A549 (cell line): ENCODE results near the gene HASPIN. TPM values are rescaled to one million over a fixed set of nuclear protein-coding genes. Genes with fewer than 3 reads are reported as not detected.

Experiments used
- ATAC-seq, 2 experiments: fragments of 200-7000 bp in 1 of 2; fragments of >200 bp in 1 of 2; cut with Nextera tagmentation in 1 of 2; cut with Tn5 transposase in 1 of 2; 3 replicates each; pipeline versions ENCODE4 v1.8.0 to v1.9.1; 2018 to 2020; ENCODE audit warnings: mild to moderate bottlenecking in 1 of 2, moderate library complexity in 1 of 2
- CTCF ChIA-PET: fragments of 300-600 bp; sonication (Branson Sonifier 250); formaldehyde crosslinking; extraction: SDS; loops from one replicate; lab custom pipeline; 2021; ENCODE audit warnings: antibody characterized with exemption, inconsistent platforms; lab: Yijun Ruan, JAX
- POLR2A ChIA-PET: fragments of 350-600 bp; formaldehyde crosslinking; extraction: SDS; loops from one replicate; lab custom pipeline; 2021; ENCODE audit warnings: antibody characterized with exemption, inconsistent platforms; lab: Yijun Ruan, JAX
- DNase-seq, 2 experiments: peaks; one replicate each; pipeline versions ENCODE4 v3.0.0 to v3.0.0-alpha.2; 2011 to 2016; ENCODE audit warnings: low read depth in 1 of 2, low spot score in 1 of 2
- FAIRE-seq: peaks from 2 replicates; lab custom pipeline; 2011; peaks lifted over from hg19 to GRCh38; lab: Jason Lieb, UNC
- H3K27ac ChIP-seq, 2 experiments: fragments of >200 bp; sonication (Bioruptor Twin); formaldehyde crosslinking; 3 replicates each; pipeline ENCODE4 v1.5.1; 2016 to 2017
- H3K4me1 ChIP-seq: fragments of >200 bp; sonication (Bioruptor Twin); formaldehyde crosslinking; 3 replicates; pipeline ENCODE4 v1.6.1; 2016
- H3K4me2 ChIP-seq: fragments of >200 bp; sonication (Bioruptor Twin); formaldehyde crosslinking; 3 replicates; pipeline ENCODE4 v1.6.1; 2016
- H3K4me3 ChIP-seq: fragments of >200 bp; sonication (Bioruptor Twin); formaldehyde crosslinking; 3 replicates; pipeline ENCODE4 v1.5.1; 2016
- H3K9me3 ChIP-seq: fragments of >200 bp; sonication (Bioruptor Twin); formaldehyde crosslinking; 3 replicates; pipeline ENCODE4 v1.6.1; 2016
- ATOH8 ChIP-seq: fragments of 250-450 bp; sonication (Bioruptor Pico); IDR thresholded peaks from 2 replicates; pipeline ENCODE4 v1.5.0; 2020; ENCODE audit warnings: low read depth, mild to moderate bottlenecking, moderate library complexity
- ELK1 ChIP-seq: fragments of 150-350 bp; IDR thresholded peaks from 2 replicates; pipeline ENCODE4 v1.6.1; 2014; ENCODE audit warnings: low read depth, mild to moderate bottlenecking, low read length
- ESRRA ChIP-seq: fragments of 150-350 bp; IDR thresholded peaks from 2 replicates; pipeline ENCODE4 v1.6.1; 2014; ENCODE audit warnings: mild to moderate bottlenecking, low read length, borderline replicate concordance
- HDAC2 ChIP-seq: fragments of 200-600 bp; sonication (generic); IDR thresholded peaks from 2 replicates; pipeline ENCODE4 v1.6.1; 2016
- JUN ChIP-seq, 2 experiments: fragments of >200 bp; sonication (Bioruptor Twin); formaldehyde crosslinking; IDR thresholded peaks; 2 replicates in 1 of 2; 3 replicates in 1 of 2; pipeline ENCODE4 v1.6.1; 2016 to 2017
- JUNB ChIP-seq: fragments of >200 bp; sonication (Bioruptor Twin); formaldehyde crosslinking; IDR thresholded peaks from 2 replicates; pipeline ENCODE4 v1.6.1; 2016
- NR3C1 ChIP-seq: fragments of >200 bp; sonication (Bioruptor Twin); formaldehyde crosslinking; IDR thresholded peaks from 3 replicates; pipeline ENCODE4 v1.6.1; 2017
- PHF8 ChIP-seq: fragments of 200-600 bp; sonication (generic); IDR thresholded peaks from 2 replicates; pipeline ENCODE4 v1.6.1; 2016; ENCODE audit warnings: low read depth, mild to moderate bottlenecking, antibody characterized with exemption, moderate library complexity, borderline replicate concordance
- RAD21 ChIP-seq, 2 experiments: fragments of >200 bp in 1 of 2; sonication (Bioruptor Twin) in 1 of 2; formaldehyde crosslinking in 1 of 2; IDR thresholded peaks in 1 of 2; conservative IDR thresholded peaks in 1 of 2; 2 replicates in 1 of 2; 3 replicates in 1 of 2; pipeline ENCODE4 v1.6.1; 2012 to 2018; ENCODE audit warnings: inconsistent platforms in 1 of 2
- RFX5 ChIP-seq: fragments of 450-650 bp; IDR thresholded peaks from 2 replicates; pipeline ENCODE4 v1.7.1; 2014; ENCODE audit warnings: antibody characterized with exemption, mild to moderate bottlenecking, moderate library complexity
- SMC3 ChIP-seq: fragments of >200 bp; sonication (Bioruptor Twin); formaldehyde crosslinking; IDR thresholded peaks from 3 replicates; pipeline ENCODE4 v1.6.1; 2018; ENCODE audit warnings: inconsistent platforms
- SREBF2 ChIP-seq: fragments of 450-650 bp; IDR thresholded peaks from 2 replicates; pipeline ENCODE4 v1.6.1; 2014; ENCODE audit warnings: mild to moderate bottlenecking, moderate library complexity
- USF2 ChIP-seq: fragments of 450-650 bp; IDR thresholded peaks from 2 replicates; pipeline ENCODE4 v1.6.1; 2014; ENCODE audit warnings: antibody characterized with exemption
- ZNF302 ChIP-seq: fragments of 250-450 bp; sonication (Bioruptor Pico); IDR thresholded peaks from 2 replicates; pipeline ENCODE4 v1.9.0; 2021; ENCODE audit warnings: inconsistent platforms, mild to moderate bottlenecking, moderate library complexity
- WGBS: methylation state at CpG from one replicate; pipeline ENCODE4 v1.1.6; 2017; ENCODE audit errors: missing lambda C conversion rate; 5-methylcytosine and 5-hydroxymethylcytosine counted together
- polyA plus RNA-seq, 4 experiments: library from polyadenylated mRNA; depleted of rRNA in 3 of 4; stranded (reverse); fragments of >200 nt; fragmentation: RNase III in 1 of 4; extraction: RNeasy Plus Mini Kit Qiagen cat#74134 plus additional on column Dnase treatment in 1 of 4; gene quantifications; 2 replicates in 3 of 4; 3 replicates in 1 of 4; pipeline ENCODE4 v1.2.3, GENCODE V29; 2011 to 2017

The HASPIN gene
- polyA plus RNA-seq, 2 of the 4 experiments (the other 2 are of a cell fraction) = 8.7 to 11.5 TPM

GRCh38 chr17:3683054-3683511, 40.6 kb upstream of the HASPIN start (continued):
- TF ChIP-seq PHF8 (no peak), RFX5 (no peak), SMC3 (peak; percentile 51; the same call in 2 of the 3 replicates), HDAC2 (no peak), ZNF302 (CRISPR knock-in tag) (no peak), RAD21 (conservative IDR thresholded peaks at IDR 0.05 in 1 of 2, IDR thresholded peaks at IDR 0.05 in 1 of 2) (peak; percentile 61 to 73)

GRCh38 chr17:3685174-3685573, 38.5 kb upstream of the HASPIN start:
- 71% methylated on average over 11 of the region's 13 CpGs for WGBS
- TF ChIP-seq USF2 = no peak
- no peak for TF ChIP-seq ATOH8 (CRISPR knock-in tag)
- no peak for TF ChIP-seq SREBF2
- TF ChIP-seq HDAC2 = no peak
- Histone ChIP-seq H3K4me3 (no peak overlapping the region), H3K27ac (no peak overlapping the region), H3K4me1 (no peaks in the 10 kb centered on the region), H3K9me3 (no peaks in the 10 kb centered on the region), H3K4me2 (no peak overlapping the region)
- ATAC-seq = peak in 1 of 2 experiments; percentile 12; a peak in 1 of 6 replicates
- CTCF ChIA-PET = interaction anchor here (1.0 to 1.1 kb wide), 2 partner anchors 52 to 54 kb away, joined by 3 read pairs; no protein-coding TSS in a partner anchor
- no peak for FAIRE-seq
- POLR2A ChIA-PET = no interaction called here
- DNase-seq = no peak

GRCh38 chr17:3688027-3688553, 35.6 kb upstream of the HASPIN start:
- peak; percentile 15 to 48; a peak in 4 of 6 replicates for ATAC-seq
- no peak overlapping the region for H3K27ac ChIP-seq
- H3K4me1 ChIP-seq = no peaks in the 10 kb centered on the region
- CTCF ChIA-PET = interaction anchor here (1.2 to 1.4 kb wide), 2 partner anchors 11 to 49 kb away, joined by 3 to 6 read pairs; no protein-coding TSS in a partner anchor
- no peak for TF ChIP-seq ZNF302 (CRISPR knock-in tag)
- TF ChIP-seq JUN (IDR thresholded peaks at IDR 0.05) = no peak
- TF ChIP-seq NR3C1 = no peak
- no peak for TF ChIP-seq ELK1
- TF ChIP-seq ESRRA = no peak
- TF ChIP-seq RAD21 (conservative IDR thresholded peaks at IDR 0.05 in 1 of 2, IDR thresholded peaks at IDR 0.05 in 1 of 2) = no peak
- TF ChIP-seq, all 56 proteins: peak for 0
- Histone ChIP-seq H3K4me2 (no peak overlapping the region), H3K9me3 (no peaks in the 10 kb centered on the region), H3K4me3 (no peak overlapping the region)
- 82% methylated on average over 19 of the region's 19 CpGs for WGBS
- POLR2A ChIA-PET = interaction anchor here (1.0 kb wide), 1 partner anchor 11 kb away, joined by 3 read pairs; no protein-coding TSS in a partner anchor
- DNase-seq = no peak
- no peak for FAIRE-seq

GRCh38 chr17:3688852-3689261, 34.8 kb upstream of the HASPIN start:
- ChIA-PET POLR2A (no interaction called here), CTCF (interaction anchor here (1.2 to 2.1 kb wide), 3 partner anchors 12 to 49 kb away, joined by 3 to 6 read pairs (median 6); no protein-coding TSS in a partner anchor)
- peak; percentile 3 to 12; a peak in 5 of 6 replicates for ATAC-seq
- TF ChIP-seq JUNB = no peak
- 84% methylated on average over 11 of the region's 14 CpGs for WGBS
- Histone ChIP-seq H3K4me2 (no peak overlapping the region), H3K4me3 (no peak overlapping the region), H3K27ac (no peak overlapping the region), H3K9me3 (no peaks in the 10 kb centered on the region), H3K4me1 (no peaks in the 10 kb centered on the region)
- DNase-seq = no peak
- no peak for FAIRE-seq
